HEK293 (cell line): ENCODE measurements around the gene IFI27L2.

ENCODE experiments used
- CTCF ChIA-PET: fragments of 350-600 bp; formaldehyde crosslinking; extraction: SDS; loops from one replicate; lab custom pipeline; 2021; ENCODE audit warnings: antibody characterized with exemption; lab: Yijun Ruan, JAX
- POLR2A ChIA-PET: fragments of 300-600 bp; formaldehyde crosslinking; extraction: SDS; loops from one replicate; lab custom pipeline; 2020; ENCODE audit warnings: antibody characterized with exemption, inconsistent platforms; lab: Yijun Ruan, JAX
- H3K27ac ChIP-seq: fragments of 200-500 bp; sonication (Bioruptor generic); 2 replicates; pipeline ENCODE4 v1.5.1; 2014; ENCODE audit warnings: low read depth, low read length, control low read depth, inconsistent platforms; ENCODE audit errors: extremely low read depth
- H3K36me3 ChIP-seq, 2 experiments: fragments of 200-500 bp in 1 of 2; sonication (Bioruptor generic) in 1 of 2; 1 replicate in 1 of 2; 2 replicates in 1 of 2; pipeline ENCODE4 v1.5.1; 2014 to 2017; ENCODE audit warnings: inconsistent platforms in 2 of 2, low read length in 2 of 2; ENCODE audit not compliant: control insufficient read depth in 2 of 2, insufficient read depth in 1 of 2
- H3K4me1 ChIP-seq: fragments of 200-500 bp; sonication (Bioruptor generic); 2 replicates; pipeline ENCODE4 v1.5.1; 2014; ENCODE audit warnings: mild to moderate bottlenecking, low read length, inconsistent platforms; ENCODE audit not compliant: control insufficient read depth, insufficient read depth
- H3K4me3 ChIP-seq: 2 replicates; pipeline ENCODE4 v1.5.1; 2011; ENCODE audit warnings: low read depth, mild to moderate bottlenecking, control low read depth, low read length, moderate library complexity
- H3K9me3 ChIP-seq: fragments of 200-500 bp; sonication (Bioruptor generic); 2 replicates; pipeline ENCODE4 v1.5.1; 2014; ENCODE audit warnings: low read depth, low read length, inconsistent platforms; ENCODE audit not compliant: control insufficient read depth, insufficient read depth
- KLF8 ChIP-seq: fragments of 450-650 bp; formaldehyde crosslinking; IDR thresholded peaks from 2 replicates; pipeline ENCODE4 v1.5.1; 2016; ENCODE audit warnings: missing biosample characterization, missing genetic modification characterization
- YY1 ChIP-seq: fragments of 450-650 bp; formaldehyde crosslinking; IDR thresholded peaks from 2 replicates; pipeline ENCODE4 v1.5.1; 2018; ENCODE audit warnings: missing biosample characterization, missing genetic modification characterization
- ZBTB10 ChIP-seq: fragments of 450-650 bp; formaldehyde crosslinking; IDR thresholded peaks from 2 replicates; pipeline ENCODE4 v1.5.1; 2016; ENCODE audit warnings: missing biosample characterization, missing genetic modification characterization
- ZNF324 ChIP-seq: fragments of 450-650 bp; formaldehyde crosslinking; IDR thresholded peaks from 2 replicates; pipeline ENCODE4 v1.5.1; 2016; ENCODE audit warnings: missing biosample characterization, missing genetic modification characterization
- ZNF335 ChIP-seq: fragments of 450-650 bp; formaldehyde crosslinking; conservative IDR thresholded peaks from 2 replicates; pipeline ENCODE4 v1.5.1; 2016; ENCODE audit warnings: missing biosample characterization, missing genetic modification characterization
- ZNF449 ChIP-seq: fragments of 450-650 bp; formaldehyde crosslinking; IDR thresholded peaks from 2 replicates; pipeline ENCODE4 v1.5.1; 2017; ENCODE audit warnings: missing biosample characterization, mild to moderate bottlenecking, missing genetic modification characterization, moderate library complexity
- ZNF776 ChIP-seq: fragments of 450-650 bp; formaldehyde crosslinking; IDR thresholded peaks from 2 replicates; pipeline ENCODE4 v1.5.0; 2017; ENCODE audit warnings: missing biosample characterization, missing genetic modification characterization, borderline replicate concordance
- ZSCAN5A ChIP-seq: fragments of 450-650 bp; formaldehyde crosslinking; IDR thresholded peaks from 2 replicates; pipeline ENCODE4 v1.5.1; 2016; ENCODE audit warnings: missing biosample characterization, missing genetic modification characterization
- ZXDB ChIP-seq: fragments of 450-650 bp; formaldehyde crosslinking; IDR thresholded peaks from 2 replicates; pipeline ENCODE4 v1.5.1; 2016; ENCODE audit warnings: missing biosample characterization, missing genetic modification characterization
- TF ChIP-seq, protein P1 (sequence below): fragments of 450-650 bp; formaldehyde crosslinking; IDR thresholded peaks from 2 replicates; pipeline ENCODE4 v1.5.1; 2016; ENCODE audit warnings: missing biosample characterization, missing genetic modification characterization, borderline replicate concordance
- TF ChIP-seq, protein P2 (sequence below): fragments of 450-650 bp; formaldehyde crosslinking; IDR thresholded peaks from 2 replicates; pipeline ENCODE4 v1.5.1; 2016; ENCODE audit warnings: missing biosample characterization, missing genetic modification characterization

IFI27L2 gene

GRCh38 chr14:94087891-94088290 is 41.5 kb downstream of the IFI27L2 start (continued):
- no peak for TF ChIP-seq ZSCAN5A
- TF ChIP-seq YY1 (tag by site-specific recombination), result no peak
- TF ChIP-seq ZNF449 (tag by site-specific recombination), result no peak
- TF ChIP-seq, protein P1, sequence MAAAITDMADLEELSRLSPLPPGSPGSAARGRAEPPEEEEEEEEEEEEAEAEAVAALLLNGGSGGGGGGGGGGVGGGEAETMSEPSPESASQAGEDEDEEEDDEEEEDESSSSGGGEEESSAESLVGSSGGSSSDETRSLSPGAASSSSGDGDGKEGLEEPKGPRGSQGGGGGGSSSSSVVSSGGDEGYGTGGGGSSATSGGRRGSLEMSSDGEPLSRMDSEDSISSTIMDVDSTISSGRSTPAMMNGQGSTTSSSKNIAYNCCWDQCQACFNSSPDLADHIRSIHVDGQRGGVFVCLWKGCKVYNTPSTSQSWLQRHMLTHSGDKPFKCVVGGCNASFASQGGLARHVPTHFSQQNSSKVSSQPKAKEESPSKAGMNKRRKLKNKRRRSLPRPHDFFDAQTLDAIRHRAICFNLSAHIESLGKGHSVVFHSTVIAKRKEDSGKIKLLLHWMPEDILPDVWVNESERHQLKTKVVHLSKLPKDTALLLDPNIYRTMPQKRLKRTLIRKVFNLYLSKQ (tag by site-specific recombination), result no peak
- no peak for TF ChIP-seq ZNF324 (tag by site-specific recombination)

DNA sequence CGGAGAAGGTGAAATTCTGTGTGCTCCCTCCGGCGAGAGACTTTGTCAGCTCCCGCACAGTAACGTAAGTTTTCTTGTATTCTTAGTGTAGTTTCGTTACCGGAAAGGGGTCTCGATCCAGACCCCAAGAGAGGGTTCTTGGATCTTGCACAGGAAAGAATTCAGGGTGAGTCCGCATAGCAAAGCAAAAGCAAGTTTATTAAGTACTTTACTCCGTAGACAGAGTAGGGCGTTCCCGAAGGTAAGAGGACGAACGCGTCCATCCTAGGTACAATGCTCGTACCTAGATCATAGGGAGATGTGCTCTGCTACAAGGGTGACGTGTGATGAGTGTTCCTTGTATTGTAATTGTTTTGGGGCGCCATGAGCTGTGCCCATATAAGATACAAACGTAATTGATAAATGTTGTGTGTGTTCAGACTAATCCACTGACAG is 48.0 kb downstream of the IFI27L2 start:
- peaks cover 1 to 32% of the 10 kb centered on the region in 2 experiments; a peak in 2 of 3 replicates for H3K36me3 ChIP-seq
- H3K27ac ChIP-seq, result peak overlapping the region; percentile 82; the same call in 1 of the 2 replicates
- peaks cover 4% of the 10 kb centered on the region; the same call in 1 of the 2 replicates for H3K4me1 ChIP-seq
- H3K4me3 ChIP-seq, result peak overlapping the region; percentile 91
- ChIA-PET CTCF (interaction anchor here (0.7 to 1.8 kb wide), 5 partner anchors 8 to 173 kb away, joined by 3 to 7 read pairs (median 4); no protein-coding TSS in a partner anchor), POLR2A (interaction anchor here (0.8 to 3.4 kb wide), 10 partner anchors 16 to 183 kb away, joined by 3 to 25 read pairs (median 4); partner anchors contain the start of genes IFI27L2 and PPP4R4)
- no peaks in the 10 kb centered on the region for H3K9me3 ChIP-seq
- TF ChIP-seq ZXDB (tag by site-specific recombination) (no peak), KLF8 (tag by site-specific recombination) (0 out of 2 replicates have a peak, but pooled peaks have one; percentile 18), ZNF335 (tag by site-specific recombination) (peak; percentile 11; the same call in 1 of the 2 replicates), ZNF776 (tag by site-specific recombination) (no peak), ZNF449 (tag by site-specific recombination) (0 out of 2 replicates have a peak, but pooled peaks have one; percentile 23), ZBTB10 (tag by site-specific recombination) (0 out of 2 replicates have a peak, but pooled peaks have one; percentile 6)
- TF ChIP-seq, protein P2, sequence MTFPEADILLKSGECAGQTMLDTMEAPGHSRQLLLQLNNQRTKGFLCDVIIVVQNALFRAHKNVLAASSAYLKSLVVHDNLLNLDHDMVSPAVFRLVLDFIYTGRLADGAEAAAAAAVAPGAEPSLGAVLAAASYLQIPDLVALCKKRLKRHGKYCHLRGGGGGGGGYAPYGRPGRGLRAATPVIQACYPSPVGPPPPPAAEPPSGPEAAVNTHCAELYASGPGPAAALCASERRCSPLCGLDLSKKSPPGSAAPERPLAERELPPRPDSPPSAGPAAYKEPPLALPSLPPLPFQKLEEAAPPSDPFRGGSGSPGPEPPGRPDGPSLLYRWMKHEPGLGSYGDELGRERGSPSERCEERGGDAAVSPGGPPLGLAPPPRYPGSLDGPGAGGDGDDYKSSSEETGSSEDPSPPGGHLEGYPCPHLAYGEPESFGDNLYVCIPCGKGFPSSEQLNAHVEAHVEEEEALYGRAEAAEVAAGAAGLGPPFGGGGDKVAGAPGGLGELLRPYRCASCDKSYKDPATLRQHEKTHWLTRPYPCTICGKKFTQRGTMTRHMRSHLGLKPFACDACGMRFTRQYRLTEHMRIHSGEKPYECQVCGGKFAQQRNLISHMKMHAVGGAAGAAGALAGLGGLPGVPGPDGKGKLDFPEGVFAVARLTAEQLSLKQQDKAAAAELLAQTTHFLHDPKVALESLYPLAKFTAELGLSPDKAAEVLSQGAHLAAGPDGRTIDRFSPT (tag by site-specific recombination), result 0 out of 2 replicates have a peak, but pooled peaks have one; percentile 55
